MM.1S (cell line): Measurements from ENCODE around the gene CNNM1.

ENCODE experiments used
- DNase-seq: peaks from one replicate; pipeline ENCODE4 v3.0.0-alpha.2; 2015
- H2AFZ ChIP-seq: fragments of 300-600 bp; sonication (generic); 2 replicates; pipeline ENCODE4 v1.6.0; 2016; ENCODE audit warnings: antibody characterized with exemption, low read length
- H3F3A ChIP-seq: fragments of 300-600 bp; sonication (generic); 2 replicates; pipeline ENCODE4 v1.6.1; 2016; ENCODE audit warnings: mild to moderate bottlenecking, antibody characterized with exemption, low read length, moderate library complexity, mixed read lengths; ENCODE audit not compliant: insufficient read depth
- H3K27ac ChIP-seq: fragments of 300-600 bp; sonication (generic); 2 replicates; pipeline ENCODE4 v1.5.1; 2016; ENCODE audit warnings: mild to moderate bottlenecking, low read length
- H3K27me3 ChIP-seq: fragments of 300-600 bp; sonication (generic); replicated peaks from 2 replicates; pipeline ENCODE4 v1.6.0; 2016; ENCODE audit warnings: low read length; ENCODE audit not compliant: insufficient read depth
- H3K36me3 ChIP-seq: fragments of 300-600 bp; sonication (generic); replicated peaks from 2 replicates; pipeline ENCODE4 v1.6.1; 2016; ENCODE audit warnings: mild to moderate bottlenecking, low read length, mixed read lengths; ENCODE audit not compliant: insufficient read depth
- H3K4me1 ChIP-seq: fragments of 300-600 bp; sonication (generic); 2 replicates; pipeline ENCODE4 v1.6.1; 2016; ENCODE audit warnings: low read length, mixed read lengths
- H3K4me2 ChIP-seq: fragments of 300-600 bp; sonication (generic); 2 replicates; pipeline ENCODE4 v1.6.0; 2016; ENCODE audit warnings: low read depth, low read length
- H3K4me3 ChIP-seq: fragments of 300-600 bp; sonication (generic); 2 replicates; pipeline ENCODE4 v1.5.1; 2016; ENCODE audit warnings: low read length, mixed read lengths
- H3K79me2 ChIP-seq: fragments of 300-600 bp; sonication (generic); 2 replicates; pipeline ENCODE4 v1.6.1; 2016; ENCODE audit warnings: mixed run types, low read length, mixed read lengths
- H3K9ac ChIP-seq: fragments of 300-600 bp; sonication (generic); 2 replicates; pipeline ENCODE4 v1.6.1; 2016; ENCODE audit warnings: low read length, mixed read lengths
- H3K9me2 ChIP-seq: fragments of 300-600 bp; sonication (generic); replicated peaks from 2 replicates; pipeline ENCODE4 v1.6.1; 2016; ENCODE audit warnings: mild to moderate bottlenecking, low read length, mixed read lengths; ENCODE audit not compliant: insufficient read depth
- H3K9me3 ChIP-seq: fragments of 300-600 bp; sonication (generic); replicated peaks from 2 replicates; pipeline ENCODE4 v1.6.1; 2016; ENCODE audit warnings: mild to moderate bottlenecking, low read length, mixed read lengths; ENCODE audit not compliant: insufficient read depth
- H4K20me1 ChIP-seq: fragments of 300-600 bp; sonication (generic); 2 replicates; pipeline ENCODE4 v1.6.1; 2016; ENCODE audit warnings: mild to moderate bottlenecking, low read length, moderate library complexity, mixed read lengths; ENCODE audit not compliant: insufficient read depth
- EZH2 ChIP-seq: fragments of 300-600 bp; sonication (generic); optimal IDR thresholded peaks from 2 replicates; pipeline ENCODE3; 2017; ENCODE audit warnings: low read depth, mild to moderate bottlenecking, antibody characterized with exemption, low read length, mixed read lengths
- EZH2phosphoT487 ChIP-seq: fragments of 300-600 bp; sonication (generic); IDR thresholded peaks from 2 replicates; pipeline ENCODE4 v1.6.1; 2018; ENCODE audit warnings: antibody characterized with exemption, low read length
- TF ChIP-seq, protein P1 (sequence below): fragments of 300-600 bp; sonication (generic); IDR thresholded peaks from 2 replicates; pipeline ENCODE4 v1.5.1; 2016; ENCODE audit warnings: antibody characterized with exemption, low read length, mixed read lengths

CNNM1 gene

DNA sequence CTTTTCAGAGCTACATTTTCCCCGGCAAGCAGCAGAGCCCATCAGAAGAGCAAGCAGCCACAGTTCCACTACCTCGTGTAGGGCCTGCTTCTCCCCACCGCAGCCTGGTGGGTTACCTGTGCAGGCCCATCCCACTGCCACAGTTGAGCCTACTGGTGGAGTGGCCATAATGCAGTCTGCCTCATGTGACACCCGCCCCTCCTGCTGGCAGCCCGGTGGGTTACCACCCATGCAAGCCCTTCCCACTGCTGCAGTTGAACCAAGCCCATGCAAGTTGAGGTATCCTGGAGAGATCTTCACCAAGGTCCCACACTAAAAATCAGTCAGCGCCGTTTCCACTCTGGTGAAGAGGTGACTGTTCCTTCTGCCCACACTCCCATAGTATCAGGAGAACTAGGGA lies 32.1 kb upstream of the CNNM1 start:
- Histone ChIP-seq H3K79me2 (no peaks in the 10 kb centered on the region), H2AFZ (no peak overlapping the region), H3K4me2 (no peak overlapping the region), H3F3A (no peaks in the 10 kb centered on the region), H4K20me1 (no peaks in the 10 kb centered on the region), H3K9me2 (no peaks in the 10 kb centered on the region), H3K27me3 (no peaks in the 10 kb centered on the region), H3K36me3 (no peaks in the 10 kb centered on the region), H3K27ac (no peak overlapping the region), H3K4me3 (no peak overlapping the region), H3K9ac (no peak overlapping the region), H3K9me3 (no peaks in the 10 kb centered on the region), H3K4me1 (peaks cover 7% of the 10 kb centered on the region; the same call in 1 of the 2 replicates)
- no peak for DNase-seq
- TF ChIP-seq EZH2: no peak
- TF ChIP-seq, protein P1, sequence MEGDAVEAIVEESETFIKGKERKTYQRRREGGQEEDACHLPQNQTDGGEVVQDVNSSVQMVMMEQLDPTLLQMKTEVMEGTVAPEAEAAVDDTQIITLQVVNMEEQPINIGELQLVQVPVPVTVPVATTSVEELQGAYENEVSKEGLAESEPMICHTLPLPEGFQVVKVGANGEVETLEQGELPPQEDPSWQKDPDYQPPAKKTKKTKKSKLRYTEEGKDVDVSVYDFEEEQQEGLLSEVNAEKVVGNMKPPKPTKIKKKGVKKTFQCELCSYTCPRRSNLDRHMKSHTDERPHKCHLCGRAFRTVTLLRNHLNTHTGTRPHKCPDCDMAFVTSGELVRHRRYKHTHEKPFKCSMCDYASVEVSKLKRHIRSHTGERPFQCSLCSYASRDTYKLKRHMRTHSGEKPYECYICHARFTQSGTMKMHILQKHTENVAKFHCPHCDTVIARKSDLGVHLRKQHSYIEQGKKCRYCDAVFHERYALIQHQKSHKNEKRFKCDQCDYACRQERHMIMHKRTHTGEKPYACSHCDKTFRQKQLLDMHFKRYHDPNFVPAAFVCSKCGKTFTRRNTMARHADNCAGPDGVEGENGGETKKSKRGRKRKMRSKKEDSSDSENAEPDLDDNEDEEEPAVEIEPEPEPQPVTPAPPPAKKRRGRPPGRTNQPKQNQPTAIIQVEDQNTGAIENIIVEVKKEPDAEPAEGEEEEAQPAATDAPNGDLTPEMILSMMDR: no peak
- TF ChIP-seq EZH2phosphoT487: no peak

DNA sequence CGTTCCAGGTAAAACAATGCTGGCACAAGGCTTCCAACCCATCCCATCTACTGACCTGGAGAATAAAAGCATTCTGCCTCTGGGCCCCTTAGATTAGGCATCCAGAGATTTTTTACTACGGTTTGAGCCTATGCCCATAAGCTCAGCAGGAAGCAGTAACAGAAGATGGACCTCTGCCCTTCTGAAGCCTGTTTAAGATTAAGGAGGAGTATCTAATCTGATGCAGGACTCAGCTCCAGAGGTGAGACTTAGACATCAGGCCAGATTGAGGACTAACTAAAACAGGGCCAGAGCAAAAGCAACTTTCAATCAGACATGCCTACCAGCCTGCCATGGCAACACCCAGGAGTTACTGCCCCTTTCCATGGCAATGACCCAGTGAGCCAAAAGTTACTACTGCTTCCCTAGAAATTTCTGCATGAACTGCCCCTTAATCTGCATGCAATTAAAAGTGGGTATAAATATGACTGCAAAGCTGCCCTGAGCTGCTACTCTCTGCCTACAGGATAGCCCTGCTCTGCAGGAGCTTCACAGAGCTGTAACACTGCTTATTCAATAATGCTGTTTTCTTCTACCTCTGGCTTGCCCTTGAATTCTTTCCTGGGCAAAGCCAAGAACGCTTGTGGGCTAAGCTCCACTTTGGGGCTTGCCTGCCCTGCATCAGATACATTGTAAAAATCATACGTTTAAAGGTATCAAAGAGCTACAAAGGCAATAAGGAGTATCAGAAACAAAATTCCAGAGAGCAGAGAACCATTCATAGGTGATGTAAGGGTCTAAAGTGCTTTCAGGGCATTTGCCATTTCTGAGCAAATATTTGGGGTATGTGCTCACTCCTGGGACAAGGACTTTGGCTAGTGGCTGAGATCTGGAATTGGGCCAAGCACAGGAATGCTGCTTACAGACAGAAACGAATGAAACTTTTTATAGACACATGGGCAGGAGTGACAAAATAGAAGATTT lies 25.0 kb upstream of the CNNM1 start:
- TF ChIP-seq, protein P1: no peak
- no peak for TF ChIP-seq EZH2
- TF ChIP-seq EZH2phosphoT487: no peak
- H3K4me3 ChIP-seq: no peak overlapping the region
- DNase-seq: no peak

GRCh38 chr10:99304862-99305229 lies 24.3 kb upstream of the CNNM1 start:
- no peaks in the 10 kb centered on the region for H3K79me2 ChIP-seq
- no peak overlapping the region for H3K4me2 ChIP-seq
- H3K9me2 ChIP-seq: no peaks in the 10 kb centered on the region
- no peak overlapping the region for H3K27ac ChIP-seq
- H3F3A ChIP-seq: no peaks in the 10 kb centered on the region
- TF ChIP-seq EZH2phosphoT487: no peak
- TF ChIP-seq, protein P1: no peak
- no peak for TF ChIP-seq EZH2
- H3K9ac ChIP-seq: no peak overlapping the region
- no peak overlapping the region for H2AFZ ChIP-seq
- no peaks in the 10 kb centered on the region for H3K36me3 ChIP-seq
- H3K4me3 ChIP-seq: no peak overlapping the region
- no peaks in the 10 kb centered on the region for H3K4me1 ChIP-seq
- no peak for DNase-seq
- no peaks in the 10 kb centered on the region for H4K20me1 ChIP-seq
- H3K9me3 ChIP-seq: no peaks in the 10 kb centered on the region
- no peaks in the 10 kb centered on the region for H3K27me3 ChIP-seq

More for the DNA sequence above, 25.0 kb upstream of the CNNM1 start:
- no peak overlapping the region for H3K4me2 ChIP-seq
- no peak overlapping the region for H2AFZ ChIP-seq
- H3K36me3 ChIP-seq: no peaks in the 10 kb centered on the region
- H3K9me3 ChIP-seq: no peaks in the 10 kb centered on the region
- no peaks in the 10 kb centered on the region for H4K20me1 ChIP-seq
- no peaks in the 10 kb centered on the region for H3K79me2 ChIP-seq
- no peaks in the 10 kb centered on the region for H3K9me2 ChIP-seq
- no peaks in the 10 kb centered on the region for H3F3A ChIP-seq
- H3K27me3 ChIP-seq: no peaks in the 10 kb centered on the region
- H3K9ac ChIP-seq: no peak overlapping the region
- no peaks in the 10 kb centered on the region for H3K4me1 ChIP-seq
- no peak overlapping the region for H3K27ac ChIP-seq
